Lower lobe of right lung (tissue), 2 donors: ENCODE results near the gene NKD2. TPM values are rescaled to one million over a fixed set of nuclear protein-coding genes. Genes with fewer than 3 reads are reported as not detected.
"Not testable (repeated sequence)": the region's sequence is repeated elsewhere in the genome, so short reads cannot be mapped to it uniquely, and the experiment has no call there.

ENCODE experiments used
- ATAC-seq, 2 donors: fragments of 200-7000 bp; cut with Tn5 transposase; one replicate each; pipeline ENCODE4 v1.9.1; 2020 to 2022; ENCODE audit warnings: mild to moderate bottlenecking in 2 of 2, moderate library complexity in 2 of 2
- DNase-seq: peaks from one replicate; pipeline ENCODE4 v3.0.0-alpha.2; 2020
- H3K27ac ChIP-seq: fragments of 200-600 bp; one replicate; pipeline ENCODE4 v1.8.0; 2022
- H3K27me3 ChIP-seq: fragments of 200-600 bp; one replicate; pipeline ENCODE4 v1.8.0; 2022; ENCODE audit warnings: low read depth
- H3K36me3 ChIP-seq: fragments of 200-600 bp; one replicate; pipeline ENCODE4 v1.8.0; 2022; ENCODE audit warnings: mild to moderate bottlenecking
- H3K4me1 ChIP-seq: fragments of 200-600 bp; one replicate; pipeline ENCODE4 v1.8.0; 2022
- H3K4me3 ChIP-seq: fragments of 200-600 bp; one replicate; pipeline ENCODE4 v1.8.0; 2022; ENCODE audit warnings: mild to moderate bottlenecking
- H3K9me3 ChIP-seq: fragments of 200-600 bp; one replicate; pipeline ENCODE4 v1.8.0; 2022
- CTCF ChIP-seq: fragments of 200-600 bp; IDR thresholded peaks from one replicate; pipeline ENCODE4 v1.8.0; 2022; ENCODE audit warnings: antibody characterized with exemption, mild to moderate bottlenecking
- intact Hi-C: fragments of 100-400 bp; cut with DNase I; formaldehyde crosslinking; loops from one replicate; pipeline ENCODE4 v1.11.0; 2022
- total RNA-seq: library from RNA; stranded (reverse); fragmentation: NEBNext Ultra II Directional; extraction: Animal tissue kit (Norgen Biotek cat#: 25700); gene quantifications from one replicate; pipeline ENCODE4 v1.2.1, GENCODE V29; 2021
- donor health status: DM: no; HTN: yes; CAD: no; lungs with severe emphysema.

Gene NKD2
- total RNA-seq, 1 donor from 2014 or later: 24.1 TPM

GRCh38 chr5:1017691-1018455 is 9.3 kb downstream of the NKD2 start:
- H3K36me3 ChIP-seq: no peaks in the 10 kb centered on the region
- DNase-seq: peak; percentile 43
- ATAC-seq: no peak
- intact Hi-C loops: no loop called here
- H3K9me3 ChIP-seq: no peaks in the 10 kb centered on the region
- no peaks in the 10 kb centered on the region for H3K27me3 ChIP-seq
- no peak for TF ChIP-seq CTCF
- peaks cover 9% of the 10 kb centered on the region for H3K4me1 ChIP-seq
- no peak overlapping the region for H3K4me3 ChIP-seq
- H3K27ac ChIP-seq: no peak overlapping the region

- peaks cover 9% of the 10 kb centered on the region for H3K4me1 ChIP-seq
- intact Hi-C loops: no loop called here
- TF ChIP-seq CTCF: no peak
- ATAC-seq (no peak), DNase-seq (peak; percentile 38)
- no peaks in the 10 kb centered on the region for H3K36me3 ChIP-seq
- H3K4me3 ChIP-seq: no peak overlapping the region
- H3K9me3 ChIP-seq: no peaks in the 10 kb centered on the region
- H3K27ac ChIP-seq: no peak overlapping the region
- no peaks in the 10 kb centered on the region for H3K27me3 ChIP-seq
These were observed 10.0 kb downstream of the NKD2 start for GRCh38 chr5:1018596-1018995.

- Histone ChIP-seq H3K27ac (no peak overlapping the region), H3K4me1 (peaks cover 9% of the 10 kb centered on the region), H3K27me3 (no peaks in the 10 kb centered on the region), H3K36me3 (no peaks in the 10 kb centered on the region), H3K4me3 (no peak overlapping the region), H3K9me3 (no peaks in the 10 kb centered on the region)
- intact Hi-C loops: no loop called here
- ATAC-seq: peak in 1 of 2 donors; percentile 6
- no peak for TF ChIP-seq CTCF
- peak; percentile 33 for DNase-seq
These were observed 10.7 kb downstream of the NKD2 start for GRCh38 chr5:1019001-1019905.

GRCh38 chr5:1020452-1020961 is 11.9 kb downstream of the NKD2 start:
- intact Hi-C loops: no loop called here
- Histone ChIP-seq H3K36me3 (no peaks in the 10 kb centered on the region), H3K4me1 (no peaks in the 10 kb centered on the region), H3K4me3 (no peak overlapping the region), H3K27ac (no peak overlapping the region), H3K9me3 (no peaks in the 10 kb centered on the region), H3K27me3 (no peaks in the 10 kb centered on the region)
- DNase-seq (peak; percentile 40), ATAC-seq (no peak)
- no peak for TF ChIP-seq CTCF

- Histone ChIP-seq H3K4me3 (no peak overlapping the region), H3K27ac (no peak overlapping the region), H3K36me3 (no peaks in the 10 kb centered on the region), H3K9me3 (no peaks in the 10 kb centered on the region), H3K4me1 (no peaks in the 10 kb centered on the region), H3K27me3 (no peaks in the 10 kb centered on the region)
- no peak for ATAC-seq
- intact Hi-C loops: no loop called here
- no peak for TF ChIP-seq CTCF
- peak; percentile 45 for DNase-seq
These were observed 12.8 kb downstream of the NKD2 start for GRCh38 chr5:1021136-1021968.

- H3K4me1 ChIP-seq, H3K36me3 ChIP-seq, H3K9me3 ChIP-seq, H3K27me3 ChIP-seq, DNase-seq, H3K27ac ChIP-seq, ATAC-seq, H3K4me3 ChIP-seq, intact Hi-C loops: not testable (repeated sequence)
These were observed 13.4 kb downstream of the NKD2 start for GRCh38 chr5:1021969-1022336.
